H1 (cell line): ENCODE results near the gene AAMP. TPM values are rescaled to one million over a fixed set of nuclear protein-coding genes. Genes with fewer than 3 reads are reported as not detected.

Source experiments
- NANOG ChIP-seq: IDR thresholded peaks from 2 replicates; pipeline ENCODE4 v1.6.1; 2011; ENCODE audit warnings: low read length, low read depth, mild to moderate bottlenecking, inconsistent platforms; ENCODE audit not compliant: insufficient read depth, poor library complexity, severe bottlenecking
- SAP30 ChIP-seq: fragments of 300-600 bp; sonication (generic); IDR thresholded peaks from 2 replicates; pipeline ENCODE4 v1.7.1; 2012; ENCODE audit warnings: low read length, moderate library complexity, mild to moderate bottlenecking, inconsistent platforms; ENCODE audit not compliant: insufficient read depth, insufficient replicate concordance
- TEAD4 ChIP-seq: IDR thresholded peaks from 2 replicates; pipeline ENCODE4 v1.6.1; 2012; ENCODE audit warnings: low read depth, low read length, inconsistent platforms, mixed read lengths
- polyA plus RNA-seq, 7 experiments: library from polyadenylated mRNA; depleted of rRNA in 3 of 7; stranded (reverse) in 5 of 7; unstranded in 2 of 7; fragments of >200 nt in 5 of 7; fragments of 200-250 nt in 2 of 7; gene quantifications; 1 replicate in 5 of 7; 2 replicates in 1 of 7; 4 replicates in 1 of 7; pipeline versions ENCODE4 v1.2.1 to v1.2.3, GENCODE V29; 2011 to 2013; ENCODE audit warnings: missing spikeins in 2 of 7, mixed read lengths in 2 of 7
- total RNA-seq: library from RNA; stranded (reverse); fragmentation: NEBNext Ultra II Directional; extraction: Animal tissue kit (Norgen Biotek cat#: 25700); gene quantifications from 2 replicates; pipeline ENCODE4 v1.2.1, GENCODE V29; 2021
- TF ChIP-seq, protein P1 (sequence below): IDR thresholded peaks from 2 replicates; pipeline ENCODE4 v1.6.1; 2011; ENCODE audit warnings: low read depth, mild to moderate bottlenecking, low read length; ENCODE audit not compliant: insufficient read depth

The AAMP gene
- total and polyA plus RNA-seq, 2 of the 8 experiments (the other 6 are each of a cell fraction or from before 2014, with no cell fraction given) = 119 to 125 TPM

DNA sequence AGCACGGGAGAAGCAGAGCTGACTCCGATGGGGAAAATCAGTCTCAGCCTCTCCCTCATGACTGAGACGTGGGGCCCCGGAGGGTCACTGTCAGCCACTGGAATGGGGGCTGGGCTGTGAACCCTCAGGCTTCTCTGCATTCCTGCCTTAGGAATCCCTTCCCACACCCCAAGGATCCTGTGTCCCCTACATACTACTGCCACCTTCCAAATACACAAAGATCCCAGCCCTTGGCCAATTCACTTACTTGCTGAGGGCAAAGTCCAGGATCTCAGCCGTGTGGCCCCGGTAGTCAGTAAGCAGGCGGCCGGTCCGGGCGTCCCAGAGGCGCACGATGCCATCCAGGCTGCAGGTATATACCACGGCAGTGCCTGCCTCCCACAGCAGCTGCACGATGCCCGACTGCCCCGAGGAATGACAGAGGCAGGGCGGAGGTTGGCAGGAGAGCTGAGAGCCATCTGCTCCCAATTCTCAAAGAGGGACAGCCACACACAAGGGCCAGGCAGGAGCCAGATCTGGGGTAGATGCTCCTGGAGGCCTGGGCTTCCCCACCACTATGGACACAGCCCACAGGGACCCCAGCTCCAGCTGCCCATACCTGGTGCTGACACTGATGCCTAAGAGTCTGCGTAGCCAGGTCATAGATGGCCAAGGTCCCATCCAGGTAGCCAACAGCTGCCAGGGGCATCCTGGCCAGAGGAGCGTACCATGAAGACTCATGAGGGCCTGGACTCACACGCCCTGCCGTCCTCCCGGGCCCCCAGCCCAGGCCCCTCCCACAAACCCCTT is 5.0 kb downstream of the AAMP start (continued):
- no peak for TF ChIP-seq TEAD4
- TF ChIP-seq, protein P1, sequence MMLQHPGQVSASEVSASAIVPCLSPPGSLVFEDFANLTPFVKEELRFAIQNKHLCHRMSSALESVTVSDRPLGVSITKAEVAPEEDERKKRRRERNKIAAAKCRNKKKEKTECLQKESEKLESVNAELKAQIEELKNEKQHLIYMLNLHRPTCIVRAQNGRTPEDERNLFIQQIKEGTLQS = no peak
- TF ChIP-seq SAP30 = no peak
- no peak for TF ChIP-seq NANOG
- TF ChIP-seq, all 59 proteins: peak for 0
